ENCODE data around the gene UBE2O.

UBE2O gene

DNA sequence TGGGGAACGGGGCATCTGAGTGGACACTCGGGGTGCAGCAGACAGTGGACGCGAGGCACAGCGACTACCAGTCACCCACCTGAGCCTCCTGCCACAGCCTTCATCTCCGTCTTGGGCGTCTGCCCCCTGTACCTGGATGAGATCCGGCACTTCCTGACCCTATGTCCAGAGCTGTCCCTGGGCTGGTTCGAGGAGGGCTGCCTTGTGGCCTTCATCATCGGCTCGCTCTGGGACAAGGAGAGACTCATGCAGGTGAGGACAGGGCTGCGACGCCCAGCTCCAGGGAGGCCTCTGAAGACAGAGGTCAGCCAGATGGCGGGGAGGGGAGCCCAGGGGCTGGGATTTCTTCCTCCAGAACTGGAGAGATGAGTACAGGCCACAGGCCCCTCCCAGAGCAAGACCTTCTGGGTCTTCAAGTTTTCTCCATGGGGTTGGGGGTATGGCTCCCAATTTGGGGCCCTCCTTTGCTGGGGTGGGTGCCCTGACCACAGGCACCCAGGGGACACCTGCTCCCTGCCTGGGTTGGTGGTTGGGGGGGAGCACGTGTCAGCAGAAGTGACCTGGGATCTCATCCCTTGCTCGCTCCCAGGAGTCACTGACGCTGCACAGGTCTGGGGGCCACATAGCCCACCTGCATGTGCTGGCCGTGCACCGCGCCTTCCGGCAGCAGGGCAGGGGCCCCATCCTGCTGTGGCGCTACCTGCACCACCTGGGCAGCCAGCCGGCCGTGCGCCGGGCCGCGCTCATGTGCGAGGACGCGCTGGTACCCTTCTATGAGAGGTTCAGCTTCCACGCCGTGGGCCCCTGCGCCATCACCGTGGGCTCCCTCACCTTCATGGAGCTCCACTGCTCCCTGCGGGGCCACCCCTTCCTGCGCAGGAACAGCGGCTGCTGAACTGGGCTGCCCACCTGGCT, 16.4 kb upstream of the UBE2O start:
- Mint-ChIP-seq H3K4me1 (peaks cover 9% of the 10 kb centered on the region), H3K27me3 (no peaks in the 10 kb centered on the region), H3K4me3 (no peak overlapping the region), H3K27ac (ENCODE audit: low read depth) (no peak overlapping the region), H3K9me3 (no peaks in the 10 kb centered on the region), H3K36me3 (ENCODE audit: insufficient read depth) (peaks cover 7% of the 10 kb centered on the region)
- ATAC-seq (replicated peaks; ENCODE audit: extremely low read depth, poor library complexity, severe bottlenecking) (no peak), DNase-seq (ENCODE audit: low spot score in 2 of 2) (no peak)

DNA sequence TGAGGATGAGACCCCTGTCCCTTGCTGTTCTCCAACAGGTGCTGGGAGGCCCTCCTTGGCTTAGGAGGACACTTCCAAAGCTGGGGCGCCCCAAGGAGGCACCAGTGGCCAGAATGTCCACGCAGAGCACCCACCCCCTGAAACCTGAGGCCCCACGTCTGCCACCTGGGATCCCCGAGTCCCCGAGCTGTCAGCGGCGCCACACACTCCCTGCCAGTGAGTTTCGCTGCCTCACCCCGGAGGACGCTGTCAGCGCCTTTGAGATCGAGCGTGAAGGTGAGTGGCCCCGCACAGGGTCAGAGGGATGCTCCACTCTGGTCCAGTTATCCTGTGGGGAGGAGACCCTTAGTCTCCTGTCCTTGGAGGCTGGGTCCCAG, 15.7 kb upstream of the UBE2O start:
- Mint-ChIP-seq H3K4me3 (no peak overlapping the region), H3K27ac (ENCODE audit: low read depth) (no peak overlapping the region), H3K4me1 (peaks cover 9% of the 10 kb centered on the region), H3K27me3 (no peaks in the 10 kb centered on the region), H3K9me3 (no peaks in the 10 kb centered on the region), H3K36me3 (ENCODE audit: insufficient read depth) (peaks cover 7% of the 10 kb centered on the region)
- ATAC-seq (replicated peaks; ENCODE audit: extremely low read depth, poor library complexity, severe bottlenecking) (no peak), DNase-seq (ENCODE audit: low spot score in 2 of 2) (no peak)

DNA sequence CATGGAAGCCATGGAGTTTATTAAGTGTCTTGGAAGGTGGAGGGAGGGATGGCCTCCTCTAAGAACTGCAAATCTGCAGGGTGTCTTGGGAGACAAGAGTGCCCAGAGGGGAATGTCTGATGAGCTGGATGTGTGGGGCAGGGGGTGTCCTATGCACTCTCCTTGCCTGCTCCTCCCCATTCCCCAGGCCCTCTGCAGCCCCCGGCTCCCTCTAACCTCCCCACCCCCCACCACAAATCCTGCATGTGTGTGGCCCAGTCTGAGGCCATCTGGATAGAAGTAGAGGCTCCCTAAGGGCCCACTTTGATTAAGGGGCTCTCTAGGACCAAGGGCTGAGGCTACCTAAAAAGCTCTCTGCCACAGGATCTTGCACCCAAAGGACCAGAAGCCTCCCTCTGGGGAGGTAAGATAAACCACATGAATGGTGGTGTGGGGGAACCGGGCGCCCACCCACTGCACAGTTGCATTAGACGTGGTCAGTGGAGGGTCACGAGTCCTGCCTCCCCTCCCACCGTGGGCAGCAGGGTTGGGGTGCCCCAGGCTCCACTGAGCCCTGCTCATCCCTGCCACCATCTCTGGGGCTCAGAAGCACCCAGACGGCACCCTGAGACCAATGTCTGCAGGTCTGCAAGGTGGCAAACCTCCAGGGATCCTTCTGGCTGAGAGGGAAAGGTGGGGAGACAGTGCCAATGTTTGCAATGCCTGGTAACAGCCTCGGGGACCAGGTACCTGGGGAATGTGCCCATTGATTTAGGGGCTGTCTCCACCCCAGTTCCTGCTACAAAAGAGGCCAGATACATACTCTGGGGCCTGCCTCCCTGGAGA, 15.1 kb upstream of the UBE2O start:
- Mint-ChIP-seq H3K4me1 (peaks cover 9% of the 10 kb centered on the region), H3K9me3 (no peaks in the 10 kb centered on the region), H3K27me3 (no peaks in the 10 kb centered on the region), H3K36me3 (ENCODE audit: insufficient read depth) (peaks cover 5% of the 10 kb centered on the region), H3K27ac (ENCODE audit: low read depth) (no peak overlapping the region), H3K4me3 (no peak overlapping the region)
- ATAC-seq (replicated peaks; ENCODE audit: extremely low read depth, poor library complexity, severe bottlenecking) (no peak), DNase-seq (ENCODE audit: low spot score in 2 of 2) (no peak)

DNA sequence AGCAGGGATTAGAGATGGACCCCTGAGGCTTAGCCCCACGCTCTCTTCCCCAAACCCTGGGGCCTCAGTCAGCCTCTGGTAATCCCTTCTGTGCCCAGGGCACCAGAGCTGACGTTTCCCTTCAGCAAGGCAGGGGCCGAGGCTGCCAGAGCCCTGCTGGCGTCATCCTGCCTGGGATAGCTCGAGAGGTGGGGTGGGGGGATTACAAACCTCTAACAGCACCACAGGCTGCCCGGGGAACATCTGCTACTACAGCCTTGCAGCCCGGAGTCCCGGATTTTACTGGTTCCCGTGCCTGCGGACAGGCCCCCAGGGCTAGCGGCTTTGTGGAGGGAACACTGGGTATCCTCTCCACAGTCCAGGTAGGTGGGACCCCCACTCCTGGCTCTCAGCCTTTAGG, 14.4 kb upstream of the UBE2O start, which contains the start of gene AANAT:
AANAT (plus strand) TSS at position 238 of the 400 bp plus-strand sequence. CDS start 1,144 bp downstream, outside the sequence.
- DNase-seq (ENCODE audit: low spot score in 2 of 2), result no peak
- peaks cover 9% of the 10 kb centered on the region for H3K4me1 Mint-ChIP-seq
- no peak within 1 kb of the TSS for H3K27ac Mint-ChIP-seq (ENCODE audit: low read depth)
- no peaks in the 10 kb centered on the region for H3K27me3 Mint-ChIP-seq
- no peak within 1 kb of the TSS for H3K4me3 Mint-ChIP-seq
- no peak for ATAC-seq (replicated peaks; ENCODE audit: extremely low read depth, poor library complexity, severe bottlenecking)
- H3K9me3 Mint-ChIP-seq, result no peaks in the 10 kb centered on the region
- peaks cover 4% of the 10 kb centered on the region for H3K36me3 Mint-ChIP-seq (ENCODE audit: insufficient read depth)

DNA sequence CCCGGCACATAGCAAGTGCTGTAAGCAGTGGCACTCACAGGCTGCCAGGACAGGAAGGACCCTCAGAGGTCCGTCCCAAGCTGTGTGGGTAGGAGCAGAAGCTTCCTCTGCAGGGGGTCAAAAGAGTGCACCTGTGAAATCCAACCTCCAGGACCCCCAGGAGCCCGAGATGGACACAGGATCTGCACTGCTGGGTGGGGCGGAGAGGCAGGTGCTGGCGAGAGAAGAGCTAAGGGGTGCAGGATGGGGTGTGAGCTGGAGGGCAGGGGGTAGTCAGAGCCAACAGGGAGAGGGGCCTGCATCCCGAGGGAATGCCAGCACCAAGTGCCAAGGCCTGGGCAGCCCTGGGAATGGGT, 13.8 kb upstream of the UBE2O start:
- Mint-ChIP-seq H3K4me1 (peaks cover 9% of the 10 kb centered on the region), H3K9me3 (no peaks in the 10 kb centered on the region), H3K36me3 (ENCODE audit: insufficient read depth) (peaks cover 1% of the 10 kb centered on the region), H3K4me3 (no peak overlapping the region), H3K27ac (ENCODE audit: low read depth) (no peak overlapping the region), H3K27me3 (no peaks in the 10 kb centered on the region)
- DNase-seq (ENCODE audit: low spot score in 2 of 2) (no peak), ATAC-seq (replicated peaks; ENCODE audit: extremely low read depth, poor library complexity, severe bottlenecking) (no peak)

DNA sequence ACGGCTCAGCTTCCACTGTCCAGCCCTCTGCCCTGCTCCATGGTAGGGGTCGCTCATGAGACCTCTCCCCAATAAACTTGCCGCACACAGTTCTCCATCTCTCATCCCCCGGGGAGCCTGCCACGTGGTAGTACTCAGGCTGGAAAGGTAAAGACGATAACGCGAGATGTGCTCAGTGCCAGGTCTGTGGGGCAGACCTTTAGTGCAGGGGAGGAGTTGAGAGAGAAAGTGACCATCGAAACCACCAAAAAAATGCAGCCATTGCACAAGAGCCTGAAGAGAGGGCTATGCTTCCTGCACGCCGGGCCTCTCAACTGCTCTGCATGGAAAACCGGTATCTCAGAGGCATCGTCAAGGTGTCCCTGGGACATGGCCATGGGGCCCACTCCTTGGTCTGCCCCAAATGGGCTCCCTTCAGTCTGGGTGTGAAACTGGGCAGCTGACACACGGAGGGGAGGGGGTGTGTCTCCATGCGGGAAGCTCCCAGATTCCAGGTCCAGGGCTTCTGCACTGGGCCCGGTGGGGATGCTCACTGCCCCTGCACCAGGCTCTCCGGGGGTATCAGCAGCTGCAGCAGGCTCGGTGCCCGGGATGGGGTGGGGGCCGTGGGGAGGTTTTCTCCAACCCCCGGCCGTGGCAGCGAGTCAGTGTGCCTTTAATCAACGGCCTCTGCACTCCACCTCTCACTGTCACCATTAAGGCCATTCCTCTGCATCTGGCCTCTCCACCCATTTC, 9.8 kb upstream of the UBE2O start:
- Mint-ChIP-seq H3K4me3 (no peak overlapping the region), H3K9me3 (no peaks in the 10 kb centered on the region), H3K27ac (ENCODE audit: low read depth) (no peak overlapping the region), H3K36me3 (ENCODE audit: insufficient read depth) (no peaks in the 10 kb centered on the region), H3K27me3 (no peaks in the 10 kb centered on the region), H3K4me1 (peaks cover 9% of the 10 kb centered on the region)
- ATAC-seq (replicated peaks; ENCODE audit: extremely low read depth, poor library complexity, severe bottlenecking) (no peak), DNase-seq (ENCODE audit: low spot score in 2 of 2) (no peak)

DNA sequence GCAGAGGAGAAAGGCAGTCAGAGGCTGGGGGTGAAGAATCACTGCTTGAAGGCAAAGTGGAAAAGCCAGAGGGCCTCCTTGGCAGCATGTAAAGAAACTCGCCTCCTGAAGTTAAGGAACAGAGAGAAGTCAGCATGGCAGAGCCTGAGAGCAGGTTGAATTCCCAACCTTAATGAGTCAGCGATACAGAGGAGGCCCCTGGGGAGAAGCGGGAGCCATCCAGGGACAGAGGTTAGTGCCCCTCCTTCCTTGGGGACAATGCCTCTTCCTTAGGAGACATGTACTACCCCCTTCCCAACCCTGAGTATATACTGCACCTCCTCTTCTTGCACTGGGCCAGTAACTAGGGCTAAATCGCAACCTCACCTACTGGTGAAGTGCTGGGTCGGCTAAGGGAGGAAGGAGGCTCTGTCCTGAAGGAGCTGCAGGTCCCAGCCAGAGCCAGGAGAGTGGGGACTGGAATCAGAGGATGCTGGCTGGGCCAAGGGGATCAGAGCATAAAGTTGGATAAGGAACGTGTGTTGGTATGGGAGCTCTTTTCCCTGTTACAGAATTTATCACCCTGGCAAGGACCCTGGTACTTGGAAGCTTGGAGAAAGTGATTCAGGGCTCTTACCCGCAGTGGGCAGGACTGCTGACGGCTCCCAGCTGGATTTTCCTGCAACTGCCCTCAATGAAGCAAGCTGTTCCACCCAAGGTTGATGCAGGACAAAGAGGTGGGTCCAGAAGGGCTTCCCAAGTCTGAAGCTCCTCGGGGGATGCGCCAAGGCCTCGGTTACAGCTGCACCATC, 9.0 kb upstream of the UBE2O start:
- Mint-ChIP-seq H3K9me3 (no peaks in the 10 kb centered on the region), H3K36me3 (ENCODE audit: insufficient read depth) (no peaks in the 10 kb centered on the region), H3K4me1 (peaks cover 9% of the 10 kb centered on the region), H3K27me3 (no peaks in the 10 kb centered on the region), H3K27ac (ENCODE audit: low read depth) (no peak overlapping the region), H3K4me3 (no peak overlapping the region)
- ATAC-seq (replicated peaks; ENCODE audit: extremely low read depth, poor library complexity, severe bottlenecking) (no peak), DNase-seq (ENCODE audit: low spot score in 2 of 2) (no peak)

DNA sequence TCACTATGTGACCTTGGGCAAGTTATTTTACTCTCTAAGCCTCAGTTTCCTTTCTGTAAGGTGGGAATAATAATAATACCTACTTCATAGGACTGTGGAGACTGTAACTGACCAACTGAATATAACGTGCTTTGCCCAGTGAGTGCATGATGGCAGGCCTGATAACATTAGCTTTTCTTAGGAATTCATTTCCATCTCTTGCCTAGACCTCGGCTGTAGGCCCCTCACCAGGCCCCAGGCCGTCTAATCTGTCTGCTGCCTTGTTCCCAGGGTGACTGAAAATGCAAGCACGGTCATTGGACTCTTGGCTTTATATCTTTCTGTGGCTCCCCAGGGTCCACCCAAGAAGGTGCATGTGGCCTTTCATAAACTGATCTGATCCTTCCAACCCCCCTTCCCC, 6.7 kb upstream of the UBE2O start:
- ATAC-seq (replicated peaks; ENCODE audit: extremely low read depth, poor library complexity, severe bottlenecking) (no peak), DNase-seq (ENCODE audit: low spot score in 2 of 2) (no peak)
- H3K4me3 Mint-ChIP-seq, result no peak overlapping the region
- no peaks in the 10 kb centered on the region for H3K27me3 Mint-ChIP-seq
- H3K36me3 Mint-ChIP-seq (ENCODE audit: insufficient read depth), result no peaks in the 10 kb centered on the region
- no peaks in the 10 kb centered on the region for H3K9me3 Mint-ChIP-seq
- no peaks in the 10 kb centered on the region for H3K4me1 Mint-ChIP-seq
- no peak overlapping the region for H3K27ac Mint-ChIP-seq (ENCODE audit: low read depth)

DNA sequence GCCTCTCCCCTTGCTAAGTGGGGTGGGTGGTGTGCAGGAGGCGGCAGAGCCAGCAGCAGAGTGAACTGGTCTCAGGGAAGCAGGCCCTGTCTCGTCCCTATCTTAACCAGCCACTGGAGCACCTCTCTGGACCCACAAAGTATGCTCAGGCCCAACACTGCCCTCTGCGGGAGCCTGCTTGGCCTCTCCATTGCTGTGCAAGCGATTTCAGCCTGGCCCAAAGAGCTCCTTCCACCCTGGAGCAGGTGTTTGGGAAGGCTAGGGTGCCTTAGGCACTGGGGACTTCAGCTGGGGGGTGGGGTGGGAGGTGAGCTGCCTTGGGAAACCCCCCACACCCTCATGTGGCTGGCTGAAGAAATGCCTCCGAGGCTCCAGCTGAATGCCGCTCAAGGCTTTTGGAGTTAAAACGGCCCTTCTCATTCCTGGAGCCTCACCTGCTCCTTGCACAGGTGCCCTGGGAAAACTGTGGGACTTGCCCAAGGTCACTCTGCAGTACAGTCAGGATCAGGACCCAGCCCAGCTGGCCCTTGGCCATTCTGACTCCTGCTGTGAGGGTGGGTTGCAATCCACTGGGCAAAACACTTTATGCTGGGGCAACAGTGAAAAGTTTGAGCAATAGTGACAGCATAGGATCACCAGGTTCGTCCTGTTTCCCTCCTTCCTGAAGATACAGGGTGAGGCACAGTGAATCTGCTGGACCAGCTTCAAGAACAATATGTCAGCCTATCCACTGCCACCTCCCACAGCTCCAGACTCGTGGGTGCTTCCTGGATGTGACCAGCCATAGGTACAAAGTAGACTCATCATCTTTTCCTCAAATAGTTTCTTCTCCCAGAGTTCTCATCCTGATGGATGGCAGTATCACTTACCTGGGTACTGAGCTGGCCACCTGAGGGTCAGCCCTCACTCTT, 5.9 kb upstream of the UBE2O start:
- no peaks in the 10 kb centered on the region for H3K36me3 Mint-ChIP-seq (ENCODE audit: insufficient read depth)
- H3K4me3 Mint-ChIP-seq, result no peak overlapping the region

DNA sequence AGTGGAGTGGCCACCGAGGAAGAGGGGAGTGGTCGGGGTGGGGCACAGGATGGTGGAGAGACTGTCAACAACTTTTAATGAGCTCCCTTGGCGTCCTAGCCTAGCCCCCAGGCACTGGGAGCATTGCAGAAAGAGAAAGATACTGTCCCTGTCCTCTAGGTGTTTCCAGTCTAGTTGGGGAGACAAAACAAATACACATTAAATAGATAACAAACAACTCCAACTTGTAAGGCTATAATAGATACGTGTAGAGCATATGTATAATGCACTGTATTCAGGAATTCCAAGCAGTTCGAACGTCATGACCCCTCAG, 435 bp upstream of the UBE2O start:
- Mint-ChIP-seq H3K27me3 (no peaks in the 10 kb centered on the region), H3K36me3 (ENCODE audit: insufficient read depth) (peaks cover 3% of the 10 kb centered on the region)

More for the DNA sequence above, 5.9 kb upstream of the UBE2O start:
- no peaks in the 10 kb centered on the region for H3K4me1 Mint-ChIP-seq
- no peaks in the 10 kb centered on the region for H3K27me3 Mint-ChIP-seq
- ATAC-seq (replicated peaks; ENCODE audit: extremely low read depth, poor library complexity, severe bottlenecking), result no peak
- no peak for DNase-seq (ENCODE audit: low spot score in 2 of 2)
- no peaks in the 10 kb centered on the region for H3K9me3 Mint-ChIP-seq
- no peak overlapping the region for H3K27ac Mint-ChIP-seq (ENCODE audit: low read depth)

DNA sequence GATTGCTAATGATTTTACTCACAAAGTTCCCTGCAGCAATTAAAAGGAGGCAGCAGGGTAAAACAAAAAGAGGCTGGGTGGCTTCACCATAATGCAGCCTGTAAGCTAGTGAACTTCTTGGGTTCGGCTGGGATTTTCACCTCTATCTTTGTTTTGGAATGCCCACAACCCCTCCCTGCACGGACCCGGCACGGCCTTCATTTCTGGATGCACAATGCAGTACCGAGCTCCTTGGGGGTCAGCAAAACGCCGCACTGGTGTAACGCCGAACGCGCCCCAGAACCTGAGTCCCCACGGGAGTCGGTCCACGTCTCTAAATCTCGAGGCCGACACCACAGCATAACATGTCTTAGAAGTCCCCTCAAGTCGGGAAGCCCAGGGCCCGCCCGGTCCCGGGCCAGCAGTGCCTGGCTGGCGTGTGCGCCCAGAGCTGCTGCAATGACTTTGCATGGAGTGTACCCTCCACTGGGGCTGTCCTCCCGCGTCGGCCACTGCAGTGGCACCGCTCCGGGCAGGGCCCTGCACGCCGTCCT, 759 bp downstream of the UBE2O start:
- peak; percentile 8 for ATAC-seq (replicated peaks; ENCODE audit: extremely low read depth, poor library complexity, severe bottlenecking)
- no peak overlapping the region for H3K27ac Mint-ChIP-seq (ENCODE audit: low read depth)
- no peak for DNase-seq (ENCODE audit: low spot score in 2 of 2)
- no peaks in the 10 kb centered on the region for H3K27me3 Mint-ChIP-seq
- peaks cover 3% of the 10 kb centered on the region for H3K36me3 Mint-ChIP-seq (ENCODE audit: insufficient read depth)
- peaks cover 46% of the 10 kb centered on the region for H3K4me1 Mint-ChIP-seq
- H3K9me3 Mint-ChIP-seq, result no peaks in the 10 kb centered on the region
- peak overlapping the region; percentile 83 for H3K4me3 Mint-ChIP-seq

More for the DNA sequence above, 435 bp upstream of the UBE2O start:
- no peak for ATAC-seq (replicated peaks; ENCODE audit: extremely low read depth, poor library complexity, severe bottlenecking)
- Mint-ChIP-seq H3K4me1 (peaks cover 34% of the 10 kb centered on the region), H3K4me3 (peak overlapping the region; percentile 83), H3K9me3 (no peaks in the 10 kb centered on the region), H3K27ac (ENCODE audit: low read depth) (peak overlapping the region; percentile 94)
- no peak for DNase-seq (ENCODE audit: low spot score in 2 of 2)
